Endothelial cell (in vitro differentiated cells): ENCODE results near the gene CUBN. TPM values are rescaled to one million over a fixed set of nuclear protein-coding genes. Genes with fewer than 3 reads are reported as not detected.
A peak's percentile ranks its signal among the peaks of the same experiment; 100 is the strongest.

Experiments
- DNase-seq: peaks from one replicate; pipeline ENCODE4 v3.0.0; 2021; ENCODE audit warnings: low spot score
- H3K27ac Mint-ChIP-seq: one replicate; pipeline ENCODE4 v1.8.0; 2021; ENCODE audit warnings: mixed read lengths, inconsistent platforms; ENCODE audit not compliant: unreplicated experiment
- H3K27me3 Mint-ChIP-seq: one replicate; pipeline ENCODE4 v1.8.0; 2021; ENCODE audit warnings: mild to moderate bottlenecking, moderate library complexity, mixed read lengths, inconsistent platforms; ENCODE audit not compliant: unreplicated experiment
- H3K36me3 Mint-ChIP-seq: one replicate; pipeline ENCODE4 v1.8.0; 2021; ENCODE audit warnings: mild to moderate bottlenecking, low read depth, mixed read lengths, inconsistent platforms; ENCODE audit not compliant: unreplicated experiment
- H3K4me1 Mint-ChIP-seq: one replicate; pipeline ENCODE4 v1.8.0; 2021; ENCODE audit warnings: mild to moderate bottlenecking, mixed read lengths, inconsistent platforms; ENCODE audit not compliant: unreplicated experiment
- H3K4me3 Mint-ChIP-seq: one replicate; pipeline ENCODE4 v1.8.0; 2021; ENCODE audit warnings: mild to moderate bottlenecking, mixed read lengths, inconsistent platforms; ENCODE audit not compliant: unreplicated experiment
- H3K9me3 Mint-ChIP-seq: one replicate; pipeline ENCODE4 v1.8.0; 2021; ENCODE audit warnings: mixed read lengths, inconsistent platforms; ENCODE audit not compliant: unreplicated experiment
- CTCF ChIP-seq: fragments of 200-600 bp; sonication (generic); IDR thresholded peaks from one replicate; pipeline ENCODE4 v1.5.0; 2021; ENCODE audit warnings: antibody characterized with exemption; ENCODE audit not compliant: unreplicated experiment
- total RNA-seq: library from RNA; stranded (reverse); fragmentation: NEBNext Ultra II Directional; extraction: Animal tissue kit (Norgen Biotek cat#: 25700); gene quantifications from one replicate; pipeline ENCODE4 v1.2.1, GENCODE V29; 2021; ENCODE audit not compliant: unreplicated experiment

Gene CUBN
- total RNA-seq, 1 donor from 2014 or later, result 8.8 TPM

- Mint-ChIP-seq H3K27ac (peak overlapping the region; percentile 70), H3K9me3 (no peaks in the 10 kb centered on the region), H3K27me3 (peaks cover 9% of the 10 kb centered on the region), H3K36me3 (peaks cover 4% of the 10 kb centered on the region), H3K4me1 (peaks cover 38% of the 10 kb centered on the region), H3K4me3 (no peak overlapping the region)
- DNase-seq, result no peak
- TF ChIP-seq CTCF, result no peak
Measured at GRCh38 chr10:16947069-16947468, 182.5 kb downstream of the CUBN start.

- Mint-ChIP-seq H3K36me3 (peaks cover 4% of the 10 kb centered on the region), H3K4me1 (peaks cover 24% of the 10 kb centered on the region), H3K9me3 (no peaks in the 10 kb centered on the region), H3K27me3 (peaks cover 6% of the 10 kb centered on the region), H3K4me3 (no peak overlapping the region), H3K27ac (peak overlapping the region; percentile 92)
- no peak for DNase-seq
- TF ChIP-seq CTCF, result no peak
Measured at GRCh38 chr10:16945593-16945992, 184.0 kb downstream of the CUBN start.

- Mint-ChIP-seq H3K4me1 (peaks cover 20% of the 10 kb centered on the region), H3K4me3 (no peak overlapping the region), H3K36me3 (peaks cover 4% of the 10 kb centered on the region), H3K27ac (peak overlapping the region; percentile 89), H3K9me3 (no peaks in the 10 kb centered on the region), H3K27me3 (peaks cover 6% of the 10 kb centered on the region)
- no peak for TF ChIP-seq CTCF
- no peak for DNase-seq
Measured at GRCh38 chr10:16944986-16945385, 184.6 kb downstream of the CUBN start.

GRCh38 chr10:16944402-16944801 lies 185.2 kb downstream of the CUBN start:
- Mint-ChIP-seq H3K36me3 (peaks cover 4% of the 10 kb centered on the region), H3K27me3 (peaks cover 4% of the 10 kb centered on the region), H3K4me1 (peaks cover 18% of the 10 kb centered on the region), H3K27ac (peak overlapping the region; percentile 89), H3K4me3 (no peak overlapping the region), H3K9me3 (no peaks in the 10 kb centered on the region)
- no peak for DNase-seq
- no peak for TF ChIP-seq CTCF

GRCh38 chr10:16943295-16944285 lies 186.0 kb downstream of the CUBN start:
- no peak for DNase-seq
- peak overlapping the region; percentile 89 for H3K27ac Mint-ChIP-seq
- no peak for TF ChIP-seq CTCF
- H3K9me3 Mint-ChIP-seq, result no peaks in the 10 kb centered on the region
- H3K27me3 Mint-ChIP-seq, result peaks cover 4% of the 10 kb centered on the region
- no peak overlapping the region for H3K4me3 Mint-ChIP-seq
- peaks cover 15% of the 10 kb centered on the region for H3K4me1 Mint-ChIP-seq
- peaks cover 4% of the 10 kb centered on the region for H3K36me3 Mint-ChIP-seq
